K562 (cell line): ENCODE data around the gene ADD3. TPM values are rescaled to one million over a fixed set of nuclear protein-coding genes. Genes with fewer than 3 reads are reported as not detected.

ENCODE experiments used
- ATAC-seq: fragments of 200-7000 bp; cut with Tn5 transposase; 3 replicates; pipeline ENCODE4 v1.9.1; 2020; ENCODE audit warnings: moderate library complexity
- BruUV-seq: library from RNA; stranded (reverse); fragments of 400-500 nt; replicated peaks from 2 replicates; lab custom pipeline; 2021; lab: Mats Ljungman, UMichigan
- CTCF ChIA-PET: fragments of 300-600 bp; formaldehyde crosslinking; extraction: SDS; loops from one replicate; lab custom pipeline; 2021; ENCODE audit warnings: low intra/inter-chr PET ratio; lab: Yijun Ruan, JAX
- POLR2A ChIA-PET: fragments of 300-600, 350-650 bp; sonication (Branson Sonifier 250); formaldehyde crosslinking; extraction: SDS; loops from one replicate; lab custom pipeline; 2021; ENCODE audit warnings: antibody characterized with exemption, inconsistent platforms; lab: Yijun Ruan, JAX
- DNase-seq, 4 experiments: peaks; one replicate each; pipeline versions ENCODE4 v3.0.0 to v3.0.0-alpha.2; 2011 to 2018; ENCODE audit warnings: low spot score in 3 of 4, mixed read lengths in 3 of 4; ENCODE audit errors: extremely low read depth in 1 of 4
- FAIRE-seq: peaks from 2 replicates; lab custom pipeline; 2011; peaks lifted over from hg19 to GRCh38; lab: Jason Lieb, UNC
- H2AFZ ChIP-seq: 2 replicates; pipeline ENCODE4 v1.6.0; 2011; ENCODE audit warnings: low read depth, low read length, control low read depth, inconsistent platforms
- H3K27ac ChIP-seq: fragments of 200-600 bp; 3 replicates; pipeline ENCODE4 v1.8.0; 2011; ENCODE audit warnings: low read depth, mild to moderate bottlenecking, control low read depth, inconsistent platforms, low read length, moderate library complexity, mixed read lengths; ENCODE audit errors: extremely low read depth
- H3K27me3 ChIP-seq, 2 experiments: fragments of 300-600 bp in 1 of 2; 2 replicates in 1 of 2; 3 replicates in 1 of 2; pipeline versions ENCODE4 v1.6.0 to v1.8.0; 2011; ENCODE audit warnings: inconsistent platforms in 2 of 2, low read length in 2 of 2, mild to moderate bottlenecking in 1 of 2, mixed read lengths in 1 of 2, moderate library complexity in 1 of 2; ENCODE audit not compliant: control insufficient read depth in 2 of 2, insufficient read depth in 2 of 2
- H3K36me3 ChIP-seq: fragments of 300-600 bp; 3 replicates; pipeline ENCODE4 v1.8.0; 2011; ENCODE audit warnings: mild to moderate bottlenecking, low read length, inconsistent platforms; ENCODE audit not compliant: control insufficient read depth, insufficient read depth
- H3K4me1 ChIP-seq, 2 experiments: fragments of 200-600 bp in 1 of 2; replicated peaks in 1 of 2; 2 replicates in 1 of 2; 3 replicates in 1 of 2; pipeline versions ENCODE4 v1.5.1 to v1.8.0; 2011; ENCODE audit warnings: inconsistent platforms in 2 of 2, low read length in 2 of 2, mild to moderate bottlenecking in 1 of 2, mixed read lengths in 1 of 2, moderate library complexity in 1 of 2; ENCODE audit not compliant: control insufficient read depth in 2 of 2, insufficient read depth in 2 of 2
- H3K4me2 ChIP-seq: 2 replicates; pipeline ENCODE4 v1.6.1; 2011; ENCODE audit warnings: low read length, control low read depth, inconsistent platforms, mixed read lengths; ENCODE audit not compliant: insufficient read depth
- H3K4me3 ChIP-seq: fragments of 200-600 bp; sonication (generic), shearing (Covaris generic); 2 replicates; pipeline ENCODE4 v1.5.1; 2016; ENCODE audit warnings: control low read depth, inconsistent platforms
- H3K79me2 ChIP-seq: fragments of 200-600 bp; 3 replicates; pipeline ENCODE4 v1.8.0; 2011; ENCODE audit warnings: low read length, inconsistent platforms; ENCODE audit not compliant: control insufficient read depth, insufficient read depth
- H3K9ac ChIP-seq, 2 experiments: 2 replicates each; pipeline versions ENCODE4 v1.6.0 to v1.6.1; 2011; ENCODE audit warnings: low read depth in 2 of 2, low read length in 2 of 2, control low read depth in 1 of 2, inconsistent platforms in 1 of 2, mild to moderate bottlenecking in 1 of 2, mixed read lengths in 1 of 2; ENCODE audit not compliant: insufficient read depth in 1 of 2
- H3K9me1 ChIP-seq: one replicate; pipeline ENCODE4 v1.6.0; 2011; ENCODE audit warnings: inconsistent platforms, mild to moderate bottlenecking, low read length, moderate library complexity; ENCODE audit not compliant: control insufficient read depth, insufficient read depth
- H3K9me3 ChIP-seq: replicated peaks from 2 replicates; pipeline ENCODE4 v1.5.1; 2011; ENCODE audit warnings: low read depth, low read length, inconsistent platforms; ENCODE audit not compliant: control insufficient read depth, insufficient read depth
- H4K20me1 ChIP-seq: replicated peaks from 2 replicates; pipeline ENCODE4 v1.6.1; 2011; ENCODE audit warnings: low read length, inconsistent platforms, mixed read lengths; ENCODE audit not compliant: control insufficient read depth, insufficient read depth
- ATF7 ChIP-seq: fragments of 450-650 bp; IDR thresholded peaks from 2 replicates; pipeline ENCODE4 v1.7.1; 2014; ENCODE audit warnings: mild to moderate bottlenecking, moderate library complexity
- CTCF ChIP-seq, 3 experiments: IDR thresholded peaks in 2 of 3; conservative IDR thresholded peaks in 1 of 3; 2 replicates each; pipeline ENCODE4 v1.5.1; 2011 to 2012; ENCODE audit warnings: low read length in 3 of 3, mild to moderate bottlenecking in 3 of 3, control low read depth in 2 of 3, improper control_type of control experiment in 1 of 3, inconsistent platforms in 1 of 3, low read depth in 1 of 3, mixed read lengths in 1 of 3, moderate library complexity in 1 of 3; ENCODE audit not compliant: insufficient read depth in 2 of 3
- NBN ChIP-seq: fragments of 450-650 bp; IDR thresholded peaks from 2 replicates; pipeline ENCODE4 v1.6.1; 2016; ENCODE audit warnings: low read depth, mild to moderate bottlenecking
- NFE2 ChIP-seq: IDR thresholded peaks from 2 replicates; pipeline ENCODE4 v1.6.1; 2014; ENCODE audit warnings: antibody characterized with exemption, low read depth
- POLR2H ChIP-seq: IDR thresholded peaks from 2 replicates; pipeline ENCODE4 v1.6.1; 2016; ENCODE audit warnings: missing genetic modification characterization, low read depth, mild to moderate bottlenecking, control low read depth, missing compliant biosample characterization, moderate library complexity
- RAD21 ChIP-seq, 2 experiments: fragments of 250-450 bp in 1 of 2; fragments of 450-650 bp in 1 of 2; sonication (Bioruptor Pico) in 1 of 2; formaldehyde crosslinking in 1 of 2; IDR thresholded peaks in 1 of 2; conservative IDR thresholded peaks in 1 of 2; 2 replicates each; pipeline versions ENCODE4 v1.4.0 to v1.8.0; 2020 to 2022; ENCODE audit warnings: mild to moderate bottlenecking in 2 of 2, moderate library complexity in 1 of 2
- REST ChIP-seq, 2 experiments: fragments of 450-650 bp; formaldehyde crosslinking in 1 of 2; IDR thresholded peaks; 2 replicates each; pipeline versions ENCODE4 v1.4.0 to v1.6.1; 2014 to 2020; ENCODE audit warnings: mild to moderate bottlenecking in 2 of 2, borderline replicate concordance in 1 of 2, low read depth in 1 of 2
- SMC3 ChIP-seq: conservative IDR thresholded peaks from 2 replicates; pipeline ENCODE4 v1.6.1; 2011; ENCODE audit warnings: low read depth, low read length, improper control_type of control experiment; ENCODE audit not compliant: insufficient read depth
- ZFP1 ChIP-seq: fragments of 450-650 bp; formaldehyde crosslinking; IDR thresholded peaks from 2 replicates; pipeline ENCODE4 v1.4.0; 2020; ENCODE audit warnings: mild to moderate bottlenecking, mixed read lengths
- WGBS: fragments of 100-300 bp; shearing (Covaris generic); methylation state at CpG from one replicate; pipeline ENCODE4 v1.1.6; 2016; ENCODE audit warnings: low coverage, mixed read lengths; ENCODE audit not compliant: insufficient coverage; ENCODE audit errors: missing lambda C conversion rate; 5-methylcytosine and 5-hydroxymethylcytosine counted together
- in situ Hi-C: fragments of 300-500 bp; cut with MboI; formaldehyde crosslinking; loops from 4 replicates; pipeline ENCODE4 v1.15.0; 2018; ENCODE audit warnings: inconsistent platforms, mixed read lengths
- intact Hi-C: fragments of 100-400 bp; cut with micrococcal nuclease; formaldehyde crosslinking; loops from 2 replicates; pipeline ENCODE4 v1.14.2; 2022
- polyA plus RNA-seq, 8 experiments: library from polyadenylated mRNA; depleted of rRNA in 4 of 8; stranded (reverse) in 5 of 8; unstranded in 3 of 8; fragments of >200 nt; fragmentation: Nextera tagmentation in 2 of 8; fragmentation: Illumina TruSeq in 1 of 8; extraction: Ambion mirVana in 2 of 8; extraction: Trizol in 1 of 8; gene quantifications; 2 replicates each; pipeline versions ENCODE4 v1.2.1 to v1.2.3, GENCODE V29; 2011 to 2014; ENCODE audit warnings: inconsistent platforms in 1 of 8, missing spikeins in 1 of 8
- total RNA-seq, 7 experiments: library from RNA; depleted of rRNA in 6 of 7; stranded (reverse); fragments of >200 nt in 6 of 7; fragmentation: Illumina TruSeq in 2 of 7; extraction: Trizol in 2 of 7; gene quantifications; 2 replicates each; pipeline versions ENCODE4 v1.2.1 to v1.2.3, GENCODE V29; 2011 to 2021; ENCODE audit warnings: low replicate concordance in 1 of 7

Gene ADD3
- total and polyA plus RNA-seq, 9 of the 15 experiments (the other 6 are each of a cell fraction or from before 2014, with no cell fraction given), result 13.2 to 125 (median 31.7) TPM

GRCh38 chr10:110138197-110138812 lies 130.5 kb downstream of the ADD3 start:
- no peak overlapping the region for H3K9ac ChIP-seq
- no peaks in the 10 kb centered on the region for H3K79me2 ChIP-seq
- BruUV-seq, result no TSS peak
- no peaks in the 10 kb centered on the region for H3K27me3 ChIP-seq
- no peaks in the 10 kb centered on the region for H3K9me3 ChIP-seq
- WGBS, result 60% methylated on average over 5 of the region's 5 CpGs
- intact Hi-C loops, result loop anchor here (5.0 kb wide), 3 partner anchors 69 to 161 kb away; partner anchors contain the start of gene MXI1
- H3K4me2 ChIP-seq, result no peak overlapping the region
- in situ Hi-C loops, result loop anchor here (5.0 to 25.0 kb wide), 3 partner anchors 144 to 399 kb away; no protein-coding TSS in a partner anchor
- DNase-seq, result peak in 2 of 4 experiments; percentile 30 to 69
- H4K20me1 ChIP-seq, result no peaks in the 10 kb centered on the region
- CTCF ChIA-PET, result interaction anchor here (0.6 to 5.5 kb wide), 7 partner anchors 83 to 462 kb away, joined by 3 to 40 read pairs (median 4); no protein-coding TSS in a partner anchor
- H3K9me1 ChIP-seq, result no peaks in the 10 kb centered on the region
- peak; percentile 76 for ATAC-seq
- H3K4me3 ChIP-seq, result no peak overlapping the region
- H3K36me3 ChIP-seq, result no peaks in the 10 kb centered on the region; the same call in 2 of the 3 replicates
- POLR2A ChIA-PET, result interaction anchor here (1.0 to 1.3 kb wide), 3 partner anchors 72 to 254 kb away, joined by 3 to 6 read pairs (median 4); no protein-coding TSS in a partner anchor
- H2AFZ ChIP-seq, result no peak overlapping the region
- peak; percentile 69 to 76 for TF ChIP-seq RAD21 (CRISPR knock-in tag; conservative IDR thresholded peaks at IDR 0.05 in 1 of 2, IDR thresholded peaks at IDR 0.05 in 1 of 2)
- peak; percentile 19 to 70 (median 38); a peak in 3 of 6 replicates for TF ChIP-seq CTCF (IDR thresholded peaks at IDR 0.05 in 2 of 3, conservative IDR thresholded peaks at IDR 0.05 in 1 of 3; ENCODE audit: insufficient read depth in 2 of 3, low read depth in 1 of 3, low read length in 3 of 3)
- no peak for TF ChIP-seq NBN
- no peak for TF ChIP-seq ZFP1 (CRISPR knock-in tag)
- TF ChIP-seq ATF7, result peak; percentile 22; the same call in 1 of the 2 replicates
- TF ChIP-seq POLR2H, result 0 out of 2 replicates have a peak, but pooled peaks have one; percentile 17
- peak; percentile 34; the same call in 1 of the 2 replicates for TF ChIP-seq SMC3
- no peak for TF ChIP-seq NFE2
- TF ChIP-seq REST (IDR thresholded peaks at IDR 0.05; ENCODE audit: borderline replicate concordance), result peak; percentile 48; the same call in 1 of the 2 replicates
- TF ChIP-seq REST (CRISPR knock-in tag; IDR thresholded peaks at IDR 0.05; ENCODE audit: low read depth), result no peak
- no peak overlapping the region for H3K27ac ChIP-seq
- FAIRE-seq, result peak; percentile 61
- peaks cover 0 to 2% of the 10 kb centered on the region in 2 experiments; a peak in 3 of 5 replicates for H3K4me1 ChIP-seq
